Heart right ventricle (tissue), 16 donors: Measurements from ENCODE around the gene TJP3. TPM values are rescaled to one million over a fixed set of nuclear protein-coding genes. Genes with fewer than 3 reads are reported as not detected.

Source experiments
- ATAC-seq, 8 donors: fragments of 200-7000 bp; cut with Tn5 transposase; one replicate each; pipeline ENCODE4 v1.9.1; 2020; ENCODE audit warnings: mild to moderate bottlenecking in 8 of 8, moderate library complexity in 8 of 8, moderate number of reproducible peaks in 1 of 8
- DNase-seq, 2 donors: peaks; one replicate each; pipeline ENCODE4 v3.0.0-alpha.2; 2020
- H3K27ac ChIP-seq, 10 donors: fragments of 200-600 bp; sonication (generic) in 2 of 10; one replicate each; pipeline versions ENCODE4 v1.5.0 to v1.8.0; 2020 to 2022; ENCODE audit warnings: mild to moderate bottlenecking in 3 of 10
- H3K27me3 ChIP-seq, 7 donors: fragments of 200-600 bp; one replicate each; pipeline ENCODE4 v1.8.0; 2021 to 2022; ENCODE audit warnings: mild to moderate bottlenecking in 2 of 7
- H3K36me3 ChIP-seq, 9 donors: fragments of 200-600 bp; sonication (generic) in 1 of 9; one replicate each; pipeline versions ENCODE4 v1.5.0 to v1.8.0; 2020 to 2022; ENCODE audit warnings: mild to moderate bottlenecking in 2 of 9
- H3K4me1 ChIP-seq, 9 donors: fragments of 200-600 bp; sonication (generic) in 1 of 9; one replicate each; pipeline versions ENCODE4 v1.5.0 to v1.8.0; 2020 to 2022; ENCODE audit warnings: mild to moderate bottlenecking in 4 of 9
- H3K4me3 ChIP-seq, 10 donors: fragments of 200-600 bp; sonication (generic) in 2 of 10; one replicate each; pipeline versions ENCODE4 v1.5.0 to v1.8.0; 2020 to 2022; ENCODE audit warnings: mild to moderate bottlenecking in 7 of 10, moderate library complexity in 2 of 10
- H3K9me3 ChIP-seq, 11 donors: fragments of 200-600 bp in 10 of 11; sonication (generic) in 2 of 11; one replicate each; pipeline versions ENCODE4 v1.5.0 to v1.8.0; 2013 to 2022; ENCODE audit warnings: mild to moderate bottlenecking in 2 of 11, control low read depth in 1 of 11, moderate library complexity in 1 of 11
- WGBS, 2 donors: extraction: QIAGEN DNeasy Blood & Tissue Kit; methylation state at CpG; one replicate each; pipeline ENCODE4 v1.1.7; 2013; ENCODE audit warnings: inconsistent platforms in 1 of 2; 5-methylcytosine and 5-hydroxymethylcytosine counted together
- intact Hi-C, 10 donors: fragments of 100-400 bp; cut with DNase I; formaldehyde crosslinking; loops; one replicate each; pipeline versions ENCODE4 v1.11.1 to v1.14.2; 2022
- polyA plus RNA-seq, 2 donors: library from polyadenylated mRNA; stranded (reverse); fragments of 200-250 nt; gene quantifications; one replicate each; pipeline ENCODE4 v1.2.3, GENCODE V29; 2013
- total RNA-seq, 10 donors: library from RNA; stranded (reverse); fragmentation: NEBNext Ultra II Directional in 3 of 10; extraction: Animal tissue kit (Norgen Biotek cat#: 25700) in 3 of 10; gene quantifications; one replicate each; pipeline versions ENCODE4 v1.2.1 to v1.2.4, GENCODE V29; 2021 to 2023
- TF ChIP-seq, protein P1 (sequence below), 9 donors: fragments of 200-600 bp; sonication (generic) in 2 of 9; IDR thresholded peaks; one replicate each; pipeline versions ENCODE4 v1.5.0 to v1.8.0; 2021 to 2022; ENCODE audit warnings: antibody characterized with exemption in 9 of 9, mild to moderate bottlenecking in 5 of 9, moderate library complexity in 1 of 9
- donor health status: Arrhythmogenic right ventricular cardiomyopathy.
- donor health status: ischemic (EF 13 %, LVEDD 7.1; RV severe dilation, severe dysfunction).
- donor health status: healthy with polysubstance abuse.
- donor health status: DM: no; HTN: yes; CAD: no.
- donor health status: DM: no; HTN: no; CAD: no.
- donor health status: ischemic (EF 25% LVEDD 6.9; RV normal size, moderate dysfunction).
- donor health status: ischemic (EF 25% LVEDD 5.7; RV mildly dilated, moderate dysfunction).
- donor health status: healthy.
- donor health status: DM: yes; HTN: yes; CAD: no.
- donor health status: Ischemic cardiomyopathy.
- donor health status: ischemic (EF 35%, LVEDD 5.7; RV mildly dilated, moderate dysfunction).
- donor health status: nonischemic (EF 11% LVEDD 7.7; RV severe dilation, severe dysfunction).
- donor health status: DM: yes; HTN: yes; CAD: no.
- donor health status: PGD.
- donor health status: ischemic (EF 29% LVEDD 5.4; RV normal size, mild dysfunction).
- donor health status: nonischemic (EF 23%, LVEDD 6.1; RV moderate dilation, normal function).

Gene TJP3
- total and polyA plus RNA-seq, 12 donors: 0.06 to 0.49 (median 0.25) TPM; not detected in 8

DNA sequence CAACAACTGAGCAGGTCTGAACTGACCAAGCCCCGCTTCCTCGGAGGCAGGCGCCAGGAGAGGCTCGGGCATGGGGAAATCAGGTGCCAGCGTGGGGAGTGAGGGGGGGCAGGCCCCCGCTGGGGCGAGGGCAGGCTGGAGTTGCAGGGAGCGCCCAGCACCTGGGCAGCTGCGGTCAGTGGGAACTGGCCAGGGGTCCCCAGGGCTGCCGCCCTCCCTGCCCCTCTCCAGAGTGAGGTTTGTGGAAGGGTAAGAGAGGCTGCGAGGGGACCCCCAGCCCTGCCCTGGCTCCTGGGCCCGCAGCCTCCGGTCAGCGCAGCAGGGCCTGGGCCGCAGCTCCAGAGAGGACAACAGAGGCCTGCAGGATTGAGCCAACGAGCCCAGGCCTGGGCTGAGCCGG is 40.4 kb upstream of the TJP3 start:
- H3K27me3 ChIP-seq: peaks cover 0 to 10% (median 0%) of the 10 kb centered on the region in 7 donors
- intact Hi-C loops: loop anchor here in 8 of 10 donors (2.0 to 10.0 kb wide), 5 partner anchors 31 to 537 kb away; partner anchors contain the start of gene PIP5K1C (in 5 of the 8)
- TF ChIP-seq, protein P1, sequence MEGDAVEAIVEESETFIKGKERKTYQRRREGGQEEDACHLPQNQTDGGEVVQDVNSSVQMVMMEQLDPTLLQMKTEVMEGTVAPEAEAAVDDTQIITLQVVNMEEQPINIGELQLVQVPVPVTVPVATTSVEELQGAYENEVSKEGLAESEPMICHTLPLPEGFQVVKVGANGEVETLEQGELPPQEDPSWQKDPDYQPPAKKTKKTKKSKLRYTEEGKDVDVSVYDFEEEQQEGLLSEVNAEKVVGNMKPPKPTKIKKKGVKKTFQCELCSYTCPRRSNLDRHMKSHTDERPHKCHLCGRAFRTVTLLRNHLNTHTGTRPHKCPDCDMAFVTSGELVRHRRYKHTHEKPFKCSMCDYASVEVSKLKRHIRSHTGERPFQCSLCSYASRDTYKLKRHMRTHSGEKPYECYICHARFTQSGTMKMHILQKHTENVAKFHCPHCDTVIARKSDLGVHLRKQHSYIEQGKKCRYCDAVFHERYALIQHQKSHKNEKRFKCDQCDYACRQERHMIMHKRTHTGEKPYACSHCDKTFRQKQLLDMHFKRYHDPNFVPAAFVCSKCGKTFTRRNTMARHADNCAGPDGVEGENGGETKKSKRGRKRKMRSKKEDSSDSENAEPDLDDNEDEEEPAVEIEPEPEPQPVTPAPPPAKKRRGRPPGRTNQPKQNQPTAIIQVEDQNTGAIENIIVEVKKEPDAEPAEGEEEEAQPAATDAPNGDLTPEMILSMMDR (IDR thresholded peaks at IDR 0.05): no peak
- H3K36me3 ChIP-seq: peaks cover 0 to 42% (median 12%) of the 10 kb centered on the region in 9 donors
- 88 to 89% methylated on average over 17 of the region's 17 CpGs for WGBS, 2 donors
- H3K27ac ChIP-seq: peak overlapping the region in 9 of 10 donors; percentile 90 to 100 (median 99)
- DNase-seq (no peak), ATAC-seq (no peak)
- peaks cover 24 to 71% (median 58%) of the 10 kb centered on the region in 9 donors for H3K4me1 ChIP-seq
- no peak overlapping the region for H3K4me3 ChIP-seq
- no peaks in the 10 kb centered on the region for H3K9me3 ChIP-seq

DNA sequence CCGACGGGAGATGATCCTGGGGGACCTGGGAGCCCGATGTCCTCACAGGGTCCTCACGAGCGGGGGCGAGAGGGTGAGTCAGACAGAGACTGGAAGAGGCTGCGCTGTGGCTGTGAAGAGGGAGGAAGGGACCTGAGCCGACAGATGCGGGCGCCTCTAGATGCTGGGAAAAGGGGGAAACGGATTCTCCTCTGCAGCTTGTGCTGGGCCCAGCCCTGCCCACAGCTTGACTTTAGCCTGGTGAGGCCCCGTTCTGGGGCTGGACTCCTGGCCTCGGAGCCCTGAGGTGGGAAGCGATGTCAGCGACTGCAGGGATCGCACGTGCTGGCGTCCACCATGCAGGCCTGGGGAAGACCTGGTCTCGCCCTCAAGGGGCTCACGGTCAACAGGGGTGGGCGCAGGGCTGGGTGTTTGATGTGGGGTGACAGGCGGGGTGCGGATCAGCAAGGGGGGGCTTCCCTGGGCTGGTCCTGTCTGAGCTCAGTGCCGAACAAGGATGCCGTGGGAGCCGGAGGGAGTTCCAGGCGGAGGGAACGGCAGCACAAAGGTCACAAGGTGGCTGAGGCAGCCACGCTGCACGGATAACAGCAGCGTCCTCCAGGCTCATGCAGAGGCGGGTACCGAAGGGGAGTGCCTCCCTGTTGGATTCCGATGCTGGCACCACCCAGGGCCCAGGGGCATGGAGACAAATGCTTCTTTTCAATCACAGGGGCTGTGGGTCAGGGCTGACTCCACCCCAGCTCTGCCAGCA is 39.7 kb upstream of the TJP3 start:
- no peak for ATAC-seq
- Histone ChIP-seq H3K27ac (peak overlapping the region; percentile 90 to 100 (median 99)), H3K27me3 (peaks cover 0 to 10% (median 0%) of the 10 kb centered on the region in 7 donors), H3K4me3 (no peak overlapping the region), H3K9me3 (peaks cover 0 to under 1% (median 0%) of the 10 kb centered on the region in 11 donors), H3K36me3 (peaks cover 0 to 35% (median 7%) of the 10 kb centered on the region in 9 donors), H3K4me1 (peaks cover 24 to 77% (median 60%) of the 10 kb centered on the region in 9 donors)
- DNase-seq: no peak
- 66 to 72% methylated on average over 34 of the region's 34 CpGs for WGBS, 2 donors
- TF ChIP-seq, protein P1 (IDR thresholded peaks at IDR 0.05): no peak
- intact Hi-C loops: loop anchor here in 6 of 10 donors (2.0 to 10.0 kb wide), 4 partner anchors 30 to 536 kb away; partner anchors contain the start of gene PIP5K1C (in 3 of the 6)

DNA sequence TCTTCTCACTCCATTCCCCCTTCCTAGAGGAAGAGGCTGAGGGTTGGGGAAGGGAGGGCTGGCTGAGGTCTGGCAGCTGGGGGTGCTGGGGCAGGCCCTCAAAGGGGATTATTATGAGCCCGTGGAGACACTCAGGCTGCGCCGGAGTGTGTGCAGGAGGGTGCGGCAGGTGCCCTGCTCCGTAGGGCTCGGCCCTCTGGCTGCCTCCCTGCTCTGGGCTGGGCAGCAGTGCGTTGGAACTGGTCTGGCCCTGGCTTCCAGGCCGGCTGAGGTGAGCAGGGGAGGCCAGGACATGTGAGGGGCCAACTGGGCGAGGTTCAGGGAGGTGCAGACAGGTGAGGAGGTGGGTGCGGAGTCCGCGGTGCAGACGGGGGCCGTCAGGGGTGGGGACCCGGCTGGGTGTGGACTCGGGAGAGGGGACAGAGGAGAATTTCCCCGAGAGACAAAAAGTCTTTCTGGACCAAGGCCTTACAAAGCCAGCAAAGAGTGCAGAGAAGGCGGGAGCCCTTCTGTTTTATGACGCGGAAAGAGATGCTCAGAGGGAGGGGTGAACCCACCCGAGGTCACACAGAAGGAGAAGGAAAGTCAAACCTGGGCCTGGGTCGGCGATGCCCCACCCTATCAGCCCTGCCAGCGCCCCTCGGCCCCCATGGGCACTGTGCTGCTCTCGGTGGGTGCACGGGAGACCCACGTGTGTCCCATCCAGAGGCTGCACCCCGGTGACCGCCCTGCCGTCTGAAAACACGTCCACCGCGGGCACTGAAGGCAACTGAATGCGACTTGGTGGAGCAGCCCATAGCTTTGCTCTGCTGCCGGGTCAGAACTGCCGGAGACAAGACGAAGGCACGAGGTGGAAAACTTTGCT is 38.9 kb upstream of the TJP3 start:
- TF ChIP-seq, protein P1 (IDR thresholded peaks at IDR 0.05): no peak
- DNase-seq: no peak
- peaks cover 24 to 79% (median 60%) of the 10 kb centered on the region in 9 donors for H3K4me1 ChIP-seq
- peak overlapping the region in 2 of 10 donors; percentile 38 to 45 for H3K4me3 ChIP-seq
- H3K9me3 ChIP-seq: peaks cover 0 to 7% (median 0%) of the 10 kb centered on the region in 11 donors
- peak overlapping the region; percentile 90 to 100 (median 99) for H3K27ac ChIP-seq
- WGBS, 2 donors: 79 to 80% methylated on average over 37 to 39 of the region's 39 CpGs
- no peak for ATAC-seq
- intact Hi-C loops: loop anchor here in 6 of 10 donors (2.0 to 10.0 kb wide), 4 partner anchors 29 to 535 kb away; partner anchors contain the start of gene PIP5K1C (in 3 of the 6)
- H3K36me3 ChIP-seq: peaks cover 0 to 27% (median 0%) of the 10 kb centered on the region in 9 donors
- peaks cover 0 to 10% (median 0%) of the 10 kb centered on the region in 7 donors for H3K27me3 ChIP-seq
